GM18873 (cell line): ENCODE data around the gene NEDD4L.

Experiments used
- ATAC-seq: cut with Tn5 transposase; IDR thresholded peaks from one replicate; pipeline ENCODE4 v1.9.1; 2021; ENCODE audit warnings: mild to moderate bottlenecking, moderate library complexity, moderate number of reproducible peaks; ENCODE audit not compliant: unreplicated experiment, low FRiP score

The NEDD4L gene

GRCh38 chr18:58324824-58325480 is 280.9 kb downstream of the NEDD4L start:
- no peak for ATAC-seq

DNA sequence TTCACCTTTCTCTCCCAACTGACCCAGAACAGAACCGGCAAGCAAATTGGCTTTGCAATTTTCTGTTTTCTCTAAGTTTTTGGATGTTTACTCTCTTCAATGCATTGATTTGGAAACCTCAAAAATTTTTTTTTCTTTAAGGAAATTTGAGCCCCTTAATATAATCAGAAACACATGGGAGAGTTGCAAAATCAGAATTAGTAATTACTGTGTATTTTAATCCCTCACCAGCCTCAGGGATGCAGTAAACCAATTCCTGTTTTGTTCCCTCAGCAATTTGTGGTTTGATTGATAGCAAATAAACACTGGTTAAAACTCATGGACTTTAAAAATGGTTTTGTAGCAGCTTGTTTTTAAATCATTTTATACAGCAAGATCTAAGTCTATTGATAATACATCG is 281.5 kb downstream of the NEDD4L start:
- no peak for ATAC-seq

GRCh38 chr18:58334061-58334460 is 290.0 kb downstream of the NEDD4L start:
- ATAC-seq, result no peak

- ATAC-seq, result no peak
Measured at GRCh38 chr18:58335223-58335622, 291.2 kb downstream of the NEDD4L start.

GRCh38 chr18:58335821-58336220 is 291.8 kb downstream of the NEDD4L start:
- ATAC-seq, result no peak

- ATAC-seq, result no peak
Measured at GRCh38 chr18:58336605-58337004, 292.6 kb downstream of the NEDD4L start.

- ATAC-seq, result no peak
Measured at GRCh38 chr18:58337285-58337684, 293.3 kb downstream of the NEDD4L start.

DNA sequence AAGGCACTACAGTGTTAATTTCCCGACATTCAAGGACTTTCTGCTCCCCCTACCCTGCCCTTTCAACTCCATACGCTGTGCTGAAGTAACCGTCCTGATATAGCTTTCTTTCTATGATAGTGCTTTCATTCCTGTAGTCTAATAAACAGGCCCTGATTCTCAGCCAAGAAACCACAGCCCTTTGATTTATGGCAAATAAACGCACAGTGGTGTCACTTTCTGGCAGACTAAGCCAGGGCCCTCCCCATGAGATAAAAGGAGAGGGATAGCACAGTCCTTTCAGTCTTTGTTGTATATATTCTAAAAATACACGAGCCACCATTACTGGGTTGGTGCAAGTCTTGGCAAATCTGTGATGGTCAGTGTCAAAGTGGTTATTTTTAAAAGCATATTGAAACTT is 293.7 kb downstream of the NEDD4L start:
- ATAC-seq, result no peak

- no peak for ATAC-seq
Measured at GRCh38 chr18:58338141-58338540, 294.1 kb downstream of the NEDD4L start.

DNA sequence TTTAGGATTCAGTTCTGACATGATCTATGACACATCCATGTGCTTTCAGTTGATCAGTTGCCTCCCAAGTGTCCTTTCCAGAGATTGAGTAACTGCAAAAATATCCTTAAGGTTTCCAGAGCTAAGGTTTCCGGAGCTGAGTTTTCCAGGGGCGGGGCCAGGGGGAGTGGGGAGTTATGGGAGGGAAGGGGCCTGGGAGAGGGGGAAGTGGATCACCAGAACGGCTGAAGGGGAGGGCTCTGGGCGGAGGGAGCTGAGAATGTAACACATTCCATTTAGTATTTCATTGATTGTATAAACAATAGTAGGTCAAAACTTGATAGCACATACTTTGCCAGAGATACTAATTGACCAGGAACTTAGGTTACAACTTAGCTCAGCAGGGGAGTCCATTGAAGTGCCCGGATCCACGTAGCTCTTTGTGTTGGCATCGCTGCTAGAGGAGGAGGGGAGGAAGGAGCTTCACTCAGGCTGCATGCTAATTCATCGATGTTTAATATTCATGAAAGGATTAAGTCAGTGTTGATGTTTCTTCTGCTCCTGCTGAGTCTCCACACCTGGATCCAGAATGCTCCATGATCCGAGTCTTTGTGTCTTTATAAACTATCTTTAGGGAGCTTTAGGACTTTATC is 295.1 kb downstream of the NEDD4L start:
- ATAC-seq, result no peak

DNA sequence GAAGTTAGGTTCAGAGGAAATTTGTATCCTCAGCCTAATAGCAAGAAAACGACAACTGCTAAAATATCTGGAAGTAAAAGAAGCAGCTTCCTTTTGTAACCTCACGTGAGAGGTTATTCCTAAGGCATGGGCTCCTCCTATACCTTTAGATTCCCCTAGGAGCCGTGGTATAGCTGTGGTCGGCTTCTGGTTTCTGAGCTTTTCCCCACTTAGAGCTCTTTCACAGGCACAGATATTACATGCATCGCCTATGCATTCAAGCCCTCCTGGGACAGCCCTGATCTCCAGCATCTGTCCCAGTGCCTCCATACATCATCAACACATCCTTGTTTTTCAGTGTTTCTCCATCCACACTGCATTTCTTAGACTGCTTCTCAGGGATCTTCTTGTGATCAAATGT is 295.9 kb downstream of the NEDD4L start:
- ATAC-seq, result no peak

DNA sequence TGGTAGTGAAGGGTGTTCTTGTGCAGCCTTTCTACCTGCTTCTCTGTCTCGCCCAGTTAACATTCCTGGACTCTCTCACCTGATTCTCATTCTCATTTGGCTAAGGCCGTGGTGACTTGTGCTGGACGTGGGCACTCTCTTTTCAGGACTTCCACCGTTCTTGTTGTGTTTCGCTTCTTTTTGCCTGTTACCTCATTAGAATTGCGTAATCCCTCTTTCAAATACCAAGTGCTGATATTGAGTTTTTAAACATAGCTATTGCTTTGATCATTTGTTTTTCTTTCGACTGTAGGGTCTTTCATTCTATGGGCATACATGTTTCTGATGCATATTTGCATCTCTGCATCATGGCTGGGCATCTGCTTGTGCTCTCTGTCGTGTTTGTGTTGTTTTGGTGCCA is 297.9 kb downstream of the NEDD4L start:
- no peak for ATAC-seq

- ATAC-seq, result no peak
Measured at GRCh38 chr18:58344080-58344670, 300.1 kb downstream of the NEDD4L start.

- no peak for ATAC-seq
Measured at GRCh38 chr18:58344861-58345463, 300.9 kb downstream of the NEDD4L start.

GRCh38 chr18:58345875-58346274 is 301.8 kb downstream of the NEDD4L start:
- no peak for ATAC-seq

DNA sequence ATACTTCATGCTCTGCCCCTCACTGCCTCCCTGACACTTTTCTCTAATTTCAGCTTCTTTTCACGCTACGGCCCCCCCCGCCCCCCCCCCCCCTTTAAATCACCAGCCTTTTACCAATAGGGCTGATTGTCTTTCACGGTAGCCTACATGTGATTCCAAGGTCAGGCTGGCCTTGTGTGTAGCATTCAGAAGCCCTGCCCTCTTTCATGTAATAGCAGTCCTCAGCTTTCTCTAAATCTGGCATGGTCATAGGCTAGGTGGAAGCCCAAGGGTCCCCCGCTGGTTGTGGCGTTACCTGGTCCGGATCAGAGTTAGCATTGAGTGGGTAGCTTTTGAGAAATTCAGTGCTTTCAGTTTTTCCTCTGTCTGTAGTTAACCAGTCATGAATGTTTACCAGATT is 303.1 kb downstream of the NEDD4L start:
- ATAC-seq, result no peak

GRCh38 chr18:58348517-58348916 is 304.5 kb downstream of the NEDD4L start:
- no peak for ATAC-seq

DNA sequence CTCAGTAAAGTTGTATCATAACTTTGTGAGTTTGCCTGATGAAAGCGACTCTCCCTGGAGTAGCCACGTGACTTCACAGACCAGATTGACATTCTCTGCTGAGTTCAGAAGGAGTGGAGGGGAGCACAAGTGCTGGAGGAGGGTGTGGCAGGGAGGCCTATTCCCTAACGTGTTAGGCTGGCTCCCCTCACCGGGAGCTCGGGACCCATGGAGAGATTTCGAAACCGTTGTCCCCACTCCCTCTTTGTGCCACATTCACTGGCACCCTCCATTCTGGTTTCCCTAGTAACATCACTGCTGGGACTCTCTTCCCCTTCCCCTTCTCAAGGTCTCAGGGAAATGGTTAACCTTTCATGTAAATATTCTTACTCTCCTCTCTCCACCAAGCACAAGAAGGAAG is 304.9 kb downstream of the NEDD4L start:
- no peak for ATAC-seq

DNA sequence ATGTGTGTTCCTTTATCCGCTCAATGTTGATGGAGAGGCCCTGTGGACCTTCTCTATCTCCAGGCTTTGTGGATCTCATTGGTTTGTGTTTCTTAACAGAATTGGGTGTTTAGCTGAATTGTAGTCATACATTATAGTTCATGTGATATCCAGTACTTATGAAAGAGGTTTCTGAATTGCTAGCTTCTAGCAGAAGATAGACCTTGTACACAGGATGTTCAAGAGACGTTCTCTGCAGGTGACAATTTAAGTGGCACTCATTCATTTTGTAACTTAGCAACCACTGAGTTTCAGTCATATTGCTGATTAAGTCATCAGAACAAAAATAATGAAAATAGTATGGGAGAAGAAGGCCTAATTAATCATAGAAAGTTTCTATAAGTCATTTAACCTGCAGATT is 305.6 kb downstream of the NEDD4L start:
- ATAC-seq, result no peak

DNA sequence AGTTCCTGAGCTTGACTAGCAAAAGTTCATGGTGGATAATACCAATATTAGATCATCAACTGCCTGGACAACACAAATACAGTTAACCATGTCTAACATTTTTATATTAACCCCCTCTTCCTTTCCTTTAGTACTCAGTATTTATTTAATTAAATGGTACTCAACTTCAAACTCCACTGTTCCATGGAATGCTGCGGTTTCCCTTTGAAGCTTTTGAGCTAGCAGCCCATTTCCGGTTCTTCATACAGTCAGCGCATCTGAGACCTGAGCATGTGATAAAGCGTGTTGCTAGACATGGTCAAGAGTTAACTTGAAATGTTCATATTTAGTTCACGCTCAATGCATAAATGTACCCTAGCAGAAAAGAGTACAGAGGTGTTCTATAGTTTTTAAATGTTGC is 306.5 kb downstream of the NEDD4L start:
- no peak for ATAC-seq

DNA sequence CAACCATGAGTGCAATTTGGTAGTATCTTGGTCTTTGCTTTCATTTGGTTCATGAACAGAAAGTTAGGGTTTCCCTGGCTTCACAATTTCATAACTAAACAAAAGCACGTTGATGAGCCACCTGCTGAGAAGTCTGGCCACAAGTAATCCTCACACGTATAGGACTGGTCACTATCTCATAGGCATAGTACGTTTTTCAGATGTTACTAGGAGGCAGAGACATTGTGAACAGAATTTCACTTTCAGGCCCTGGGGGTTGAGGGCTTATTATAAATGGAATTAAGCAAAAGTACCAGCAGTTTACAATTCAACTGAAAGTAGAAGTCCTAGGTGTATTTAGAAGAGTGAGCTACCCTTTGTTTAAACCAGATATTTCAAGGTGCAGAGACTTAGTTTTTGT is 307.8 kb downstream of the NEDD4L start:
- ATAC-seq, result no peak

GRCh38 chr18:58353581-58353980 is 309.6 kb downstream of the NEDD4L start:
- no peak for ATAC-seq
